LNCaP clone FGC (cell line): ENCODE data around the gene PPT2.

ENCODE experiments used
- DNase-seq: peaks from one replicate; pipeline ENCODE4 v3.0.0-alpha.2; 2011; ENCODE audit warnings: low read depth
- H3K4me3 ChIP-seq: 2 replicates; pipeline ENCODE4 v1.5.1; 2011; ENCODE audit warnings: mild to moderate bottlenecking, low read depth, low read length, control low read depth
- TF ChIP-seq, protein P1 (sequence below): IDR thresholded peaks from 2 replicates; pipeline ENCODE4 v1.5.1; 2012; ENCODE audit warnings: mild to moderate bottlenecking; ENCODE audit not compliant: control insufficient read depth, insufficient read depth; ENCODE audit errors: extremely low read depth

The PPT2 gene

DNA sequence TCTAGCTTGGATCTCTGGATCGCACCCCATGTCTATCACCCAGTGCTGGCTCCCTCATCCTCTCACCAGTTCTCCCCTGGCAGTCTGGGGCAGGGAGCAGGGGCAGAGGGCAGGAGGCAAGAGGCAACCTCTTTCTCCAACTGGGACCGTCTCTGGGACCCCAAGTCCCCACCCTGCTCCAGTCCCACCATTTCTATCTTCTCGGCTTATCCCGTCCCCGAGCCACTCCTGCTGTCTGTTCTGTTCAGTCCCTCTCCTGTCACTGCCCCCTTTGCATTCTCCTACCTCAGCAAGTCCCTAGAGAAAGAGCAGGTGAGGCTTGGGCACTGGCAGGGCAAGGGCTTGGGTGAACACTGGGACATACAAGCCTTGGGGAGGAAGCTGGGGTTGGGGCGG lies 44.2 kb upstream of the PPT2 start:
- TF ChIP-seq, protein P1, sequence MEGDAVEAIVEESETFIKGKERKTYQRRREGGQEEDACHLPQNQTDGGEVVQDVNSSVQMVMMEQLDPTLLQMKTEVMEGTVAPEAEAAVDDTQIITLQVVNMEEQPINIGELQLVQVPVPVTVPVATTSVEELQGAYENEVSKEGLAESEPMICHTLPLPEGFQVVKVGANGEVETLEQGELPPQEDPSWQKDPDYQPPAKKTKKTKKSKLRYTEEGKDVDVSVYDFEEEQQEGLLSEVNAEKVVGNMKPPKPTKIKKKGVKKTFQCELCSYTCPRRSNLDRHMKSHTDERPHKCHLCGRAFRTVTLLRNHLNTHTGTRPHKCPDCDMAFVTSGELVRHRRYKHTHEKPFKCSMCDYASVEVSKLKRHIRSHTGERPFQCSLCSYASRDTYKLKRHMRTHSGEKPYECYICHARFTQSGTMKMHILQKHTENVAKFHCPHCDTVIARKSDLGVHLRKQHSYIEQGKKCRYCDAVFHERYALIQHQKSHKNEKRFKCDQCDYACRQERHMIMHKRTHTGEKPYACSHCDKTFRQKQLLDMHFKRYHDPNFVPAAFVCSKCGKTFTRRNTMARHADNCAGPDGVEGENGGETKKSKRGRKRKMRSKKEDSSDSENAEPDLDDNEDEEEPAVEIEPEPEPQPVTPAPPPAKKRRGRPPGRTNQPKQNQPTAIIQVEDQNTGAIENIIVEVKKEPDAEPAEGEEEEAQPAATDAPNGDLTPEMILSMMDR: no peak
- no peak for DNase-seq
- H3K4me3 ChIP-seq: no peak overlapping the region

DNA sequence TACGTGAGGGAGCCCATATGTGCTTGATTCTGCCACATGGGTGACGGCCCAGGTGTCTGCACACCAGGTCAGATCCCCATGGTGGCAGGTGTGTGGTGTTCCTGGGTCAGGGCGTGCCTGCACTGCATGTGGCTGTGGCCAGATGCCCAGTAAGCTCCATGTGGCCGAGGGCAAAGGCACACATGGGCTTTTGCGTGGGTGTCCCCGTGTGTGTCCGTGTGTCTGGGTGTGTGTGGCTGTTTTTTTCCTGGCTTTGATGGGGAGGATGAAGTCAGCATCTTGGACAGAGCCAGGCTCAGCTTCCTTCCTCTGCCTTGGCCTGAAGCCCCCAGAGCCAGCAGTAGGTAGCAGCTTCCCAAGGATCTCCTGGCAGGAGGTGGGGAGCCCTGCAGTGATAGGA lies 43.3 kb upstream of the PPT2 start:
- DNase-seq: no peak
- H3K4me3 ChIP-seq: no peak overlapping the region
- TF ChIP-seq, protein P1: no peak

DNA sequence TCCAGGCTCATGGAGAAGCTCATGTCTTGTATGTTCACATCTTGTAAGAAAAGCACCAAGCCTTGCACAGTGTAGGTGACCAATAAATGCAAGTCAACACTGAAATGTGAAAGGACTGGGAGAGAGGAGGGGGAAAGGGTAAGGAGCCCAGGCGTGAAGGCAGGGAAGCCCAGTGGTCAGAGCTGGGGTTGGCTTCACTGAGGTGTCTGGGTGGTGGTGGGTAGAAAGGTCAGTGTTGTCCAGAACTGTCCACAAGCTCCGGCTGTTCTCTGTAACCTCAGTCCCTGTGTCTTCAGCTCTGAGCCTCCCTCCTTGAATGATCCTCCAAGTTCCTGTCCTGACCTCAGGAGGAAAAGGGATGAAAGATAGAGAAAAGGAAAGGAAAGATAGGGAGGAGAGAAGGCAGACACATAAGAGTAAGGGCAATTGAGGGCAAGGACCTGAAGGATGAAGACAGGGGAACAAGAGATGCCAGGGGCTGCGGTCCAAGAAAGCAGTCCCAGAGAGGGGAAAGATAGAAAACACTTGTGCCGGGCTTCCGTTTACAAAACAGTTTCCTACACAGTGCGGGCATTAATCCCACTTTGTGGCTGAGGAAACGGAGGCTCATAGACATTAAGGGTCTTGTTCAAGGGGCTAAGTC lies 42.4 kb upstream of the PPT2 start:
- TF ChIP-seq, protein P1: no peak
- no peak for DNase-seq
- no peak overlapping the region for H3K4me3 ChIP-seq

DNA sequence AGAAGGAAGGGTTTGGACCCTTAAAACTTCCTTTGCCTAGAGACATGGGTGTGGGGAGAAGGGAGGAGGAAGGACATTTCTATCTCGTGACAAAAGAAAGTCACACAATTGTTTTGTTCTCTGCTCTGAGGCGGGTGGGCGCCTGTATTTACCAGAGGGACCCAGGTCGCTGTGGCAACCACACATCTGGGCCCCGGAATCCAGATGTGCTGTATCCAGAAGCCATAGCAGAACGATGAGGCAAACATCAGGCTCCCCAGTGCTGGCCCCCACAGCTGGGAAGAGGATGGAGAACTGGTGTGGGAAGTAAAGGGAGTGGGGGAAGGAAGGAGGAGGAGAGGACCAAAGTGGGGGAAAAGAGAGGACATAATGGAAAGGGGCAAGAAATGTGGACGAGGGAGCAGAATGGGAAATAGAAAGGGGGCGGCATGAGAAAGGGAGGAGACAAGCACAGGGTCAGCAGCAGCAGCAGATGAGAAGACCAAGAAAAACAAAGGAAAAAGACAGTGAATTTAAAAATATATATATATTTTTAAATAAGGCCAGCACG lies 41.4 kb upstream of the PPT2 start:
- TF ChIP-seq, protein P1: no peak
- DNase-seq: no peak
- no peak overlapping the region for H3K4me3 ChIP-seq

DNA sequence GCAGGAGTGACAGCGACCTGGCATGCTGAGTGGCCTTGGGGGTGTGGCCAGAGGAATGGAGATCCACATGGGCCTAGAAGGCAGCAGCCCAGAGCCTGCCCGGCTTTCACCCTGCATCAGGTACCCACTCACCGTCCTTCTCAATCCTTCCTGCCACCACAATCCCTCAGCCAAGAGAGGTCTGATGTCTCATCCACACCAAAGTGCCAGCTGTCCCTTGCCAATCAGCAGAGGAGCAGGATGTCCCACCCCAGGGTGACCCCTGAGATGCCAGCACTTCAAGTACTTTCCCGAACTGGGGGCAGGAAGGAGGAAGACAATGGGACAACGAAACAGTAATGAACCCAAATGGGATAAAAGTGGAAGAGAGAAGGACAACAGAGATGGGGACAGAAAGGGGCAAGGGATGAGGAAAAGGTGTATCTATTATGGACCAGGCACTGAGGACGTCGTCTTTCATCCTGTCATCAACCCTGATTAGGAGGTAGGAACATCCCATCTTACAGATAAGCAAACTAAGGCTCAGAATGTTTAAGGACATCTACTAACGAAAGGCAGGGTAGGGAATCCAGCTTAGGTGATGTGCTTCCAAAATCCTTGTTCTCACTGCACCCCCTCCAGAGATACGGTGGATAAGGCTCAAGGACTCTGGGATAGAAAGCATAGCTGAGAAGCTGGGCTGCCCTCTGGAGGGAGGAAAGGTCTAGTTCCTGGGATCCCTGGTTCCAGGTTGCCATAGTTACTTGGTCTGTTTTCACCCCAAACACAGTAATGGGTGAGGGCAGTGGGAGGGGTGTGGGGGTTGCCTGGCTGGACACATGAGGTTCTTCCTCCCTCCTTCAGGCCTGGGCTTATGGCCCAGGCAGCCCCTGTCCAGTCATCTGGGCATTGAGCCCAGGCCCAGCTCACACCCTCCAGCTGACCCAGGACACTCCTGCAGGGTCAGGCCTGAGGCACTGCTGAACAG lies 40.3 kb upstream of the PPT2 start:
- H3K4me3 ChIP-seq: no peak overlapping the region
- TF ChIP-seq, protein P1: no peak
- no peak for DNase-seq

DNA sequence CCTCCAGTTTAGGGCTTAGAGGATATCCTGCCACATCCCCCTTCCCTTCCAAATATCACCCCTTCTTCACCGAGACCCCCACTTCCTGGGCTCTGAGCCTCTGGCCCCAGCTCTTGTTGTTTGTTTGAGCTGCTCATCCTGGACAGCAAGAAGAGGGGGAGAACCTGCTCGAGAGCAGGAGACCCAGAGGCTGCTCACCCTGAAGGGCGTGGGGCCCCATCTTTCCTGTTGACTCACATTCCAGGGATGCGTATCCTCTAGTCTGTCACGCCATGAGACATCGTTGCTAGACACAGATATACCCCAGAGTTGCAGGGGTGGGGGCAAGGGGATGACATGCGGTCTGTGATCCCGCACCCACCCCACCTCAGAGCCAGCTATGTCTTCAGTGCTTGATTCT lies 39.1 kb upstream of the PPT2 start:
- no peak overlapping the region for H3K4me3 ChIP-seq
- no peak for DNase-seq
- TF ChIP-seq, protein P1: no peak
